ENCODE measurements around the gene PCDHGB2.
"Not testable (repeated sequence)": the region's sequence is repeated elsewhere in the genome, so short reads cannot be mapped to it uniquely, and the experiment has no call there.

Gene PCDHGB2

DNA sequence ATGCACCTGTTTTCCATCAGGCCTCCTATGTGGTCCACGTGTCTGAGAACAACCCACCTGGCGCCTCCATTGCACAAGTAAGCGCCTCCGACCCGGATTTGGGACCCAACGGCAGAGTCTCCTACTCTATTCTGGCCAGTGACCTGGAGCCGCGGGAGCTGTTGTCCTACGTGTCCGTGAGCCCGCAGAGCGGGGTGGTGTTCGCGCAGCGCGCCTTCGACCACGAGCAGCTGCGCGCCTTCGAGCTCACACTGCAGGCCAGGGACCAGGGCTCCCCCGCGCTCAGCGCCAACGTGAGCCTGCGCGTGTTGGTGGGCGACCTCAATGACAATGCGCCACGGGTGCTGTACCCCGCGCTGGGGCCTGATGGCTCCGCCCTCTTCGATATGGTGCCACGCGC, 8.2 kb upstream of the PCDHGB2 start:
- no peak for DNase-seq

DNA sequence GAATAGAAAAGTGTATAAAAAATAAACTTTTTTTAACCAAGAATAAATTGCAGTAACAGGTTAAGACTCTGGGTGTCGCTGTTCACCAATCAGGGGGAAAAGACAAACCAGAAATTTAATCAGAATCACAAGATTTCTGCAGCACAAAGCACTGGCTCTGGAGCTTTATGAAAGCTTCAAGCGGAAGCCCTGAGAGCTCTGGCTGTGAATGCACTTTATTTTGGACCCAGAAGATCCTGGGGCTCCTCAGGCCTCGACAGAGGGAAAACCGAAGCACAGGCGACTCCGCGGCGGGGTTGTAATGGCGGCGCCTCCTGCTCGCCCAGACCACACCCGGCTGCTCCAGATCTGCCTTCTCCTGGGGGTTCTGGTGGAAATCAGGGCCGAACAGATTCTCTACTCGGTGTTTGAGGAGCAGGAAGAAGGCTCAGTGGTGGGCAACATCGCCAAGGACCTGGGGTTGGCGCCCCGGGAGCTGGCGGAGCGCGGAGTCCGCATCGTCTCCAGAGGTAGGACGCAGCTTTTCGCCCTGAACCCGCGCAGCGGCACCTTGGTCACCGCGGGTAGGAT, 4.8 kb upstream of the PCDHGB2 start, which contains the start of gene PCDHGA4:
Gene PCDHGA4 (plus strand): TSS at position 122 of the 570 bp plus-strand sequence. CDS start 87 bp downstream, at position 209.
- no peak for DNase-seq

DNA sequence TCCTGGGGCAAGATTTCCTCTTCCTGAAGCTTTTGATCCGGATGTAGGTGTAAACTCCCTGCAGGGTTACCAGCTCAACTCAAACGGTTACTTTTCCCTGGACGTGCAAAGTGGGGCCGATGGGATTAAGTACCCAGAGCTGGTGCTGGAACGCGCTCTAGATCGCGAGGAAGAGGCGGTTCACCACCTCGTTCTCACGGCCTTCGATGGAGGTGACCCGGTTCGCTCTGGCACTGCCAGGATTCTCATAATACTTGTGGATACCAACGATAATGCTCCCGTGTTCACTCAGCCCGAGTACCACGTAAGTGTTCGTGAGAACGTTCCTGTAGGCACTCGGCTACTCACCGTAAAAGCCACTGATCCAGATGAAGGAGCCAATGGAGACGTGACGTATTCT, 4.2 kb upstream of the PCDHGB2 start:
- DNase-seq: no peak

DNA sequence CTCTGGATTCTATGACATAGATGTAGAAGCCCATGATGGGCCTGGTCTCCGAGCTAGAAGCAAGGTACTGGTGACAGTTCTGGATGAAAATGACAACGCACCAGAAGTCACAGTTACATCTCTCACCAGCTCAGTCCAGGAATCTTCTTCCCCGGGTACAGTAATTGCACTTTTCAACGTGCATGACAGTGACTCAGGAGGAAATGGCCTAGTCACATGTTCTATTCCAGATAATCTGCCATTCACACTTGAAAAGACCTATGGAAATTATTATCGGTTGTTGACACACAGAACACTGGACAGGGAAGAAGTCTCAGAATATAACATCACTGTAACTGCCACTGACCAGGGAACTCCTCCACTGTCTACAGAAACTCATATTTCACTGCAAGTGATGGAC, 3.7 kb upstream of the PCDHGB2 start:
- no peak for DNase-seq

DNA sequence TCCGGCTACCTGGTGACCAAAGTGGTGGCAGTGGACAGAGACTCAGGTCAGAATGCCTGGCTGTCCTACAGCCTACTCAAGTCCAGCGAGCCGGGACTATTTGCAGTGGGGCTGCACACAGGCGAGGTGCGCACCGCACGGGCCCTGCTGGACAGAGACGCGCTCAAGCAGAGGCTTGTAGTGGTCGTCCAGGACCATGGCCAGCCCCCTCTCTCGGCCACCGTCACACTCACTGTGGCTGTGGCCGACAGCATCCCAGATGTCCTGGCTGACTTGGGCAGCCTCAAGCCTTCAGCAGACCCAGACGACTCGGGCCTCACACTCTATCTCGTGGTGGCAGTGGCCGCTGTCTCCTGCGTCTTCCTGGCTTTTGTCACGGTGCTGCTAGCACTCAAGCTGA, 2.8 kb upstream of the PCDHGB2 start:
- DNase-seq: no peak

DNA sequence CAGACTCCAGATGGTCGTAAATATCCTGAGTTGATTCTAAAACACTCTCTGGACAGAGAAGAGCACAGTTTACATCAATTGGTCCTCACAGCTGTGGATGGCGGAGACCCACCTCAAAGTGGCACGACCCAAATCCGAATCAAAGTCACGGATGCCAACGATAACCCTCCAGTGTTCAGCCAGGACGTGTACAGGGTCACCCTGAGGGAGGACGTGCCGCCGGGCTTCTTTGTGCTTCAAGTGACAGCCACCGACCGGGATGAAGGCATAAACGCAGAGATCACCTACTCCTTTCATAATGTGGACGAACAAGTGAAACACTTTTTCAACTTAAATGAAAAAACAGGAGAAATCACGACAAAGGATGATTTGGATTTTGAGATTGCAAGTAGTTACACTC, 891 bp downstream of the PCDHGB2 start:
- no peak for DNase-seq

DNA sequence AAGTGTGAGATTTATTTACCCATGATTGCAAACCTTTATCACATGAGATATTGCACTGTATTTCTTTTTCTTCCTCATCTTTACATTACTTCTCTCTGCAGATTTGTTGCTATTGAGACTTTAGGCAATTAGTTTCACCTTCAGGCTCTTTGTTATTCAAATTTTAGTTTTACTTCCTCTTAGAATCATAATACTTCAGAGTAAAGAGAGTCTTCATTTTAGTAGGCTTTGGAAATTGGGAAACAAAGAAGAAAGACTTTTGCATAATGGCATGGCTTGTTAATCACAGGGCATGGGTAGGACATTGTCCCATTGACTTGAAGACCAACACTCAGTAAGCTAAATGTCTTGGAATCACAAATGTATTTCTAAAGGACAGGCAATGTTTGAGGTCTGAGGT, 2.9 kb downstream of the PCDHGB2 start:
- DNase-seq: no peak

DNA sequence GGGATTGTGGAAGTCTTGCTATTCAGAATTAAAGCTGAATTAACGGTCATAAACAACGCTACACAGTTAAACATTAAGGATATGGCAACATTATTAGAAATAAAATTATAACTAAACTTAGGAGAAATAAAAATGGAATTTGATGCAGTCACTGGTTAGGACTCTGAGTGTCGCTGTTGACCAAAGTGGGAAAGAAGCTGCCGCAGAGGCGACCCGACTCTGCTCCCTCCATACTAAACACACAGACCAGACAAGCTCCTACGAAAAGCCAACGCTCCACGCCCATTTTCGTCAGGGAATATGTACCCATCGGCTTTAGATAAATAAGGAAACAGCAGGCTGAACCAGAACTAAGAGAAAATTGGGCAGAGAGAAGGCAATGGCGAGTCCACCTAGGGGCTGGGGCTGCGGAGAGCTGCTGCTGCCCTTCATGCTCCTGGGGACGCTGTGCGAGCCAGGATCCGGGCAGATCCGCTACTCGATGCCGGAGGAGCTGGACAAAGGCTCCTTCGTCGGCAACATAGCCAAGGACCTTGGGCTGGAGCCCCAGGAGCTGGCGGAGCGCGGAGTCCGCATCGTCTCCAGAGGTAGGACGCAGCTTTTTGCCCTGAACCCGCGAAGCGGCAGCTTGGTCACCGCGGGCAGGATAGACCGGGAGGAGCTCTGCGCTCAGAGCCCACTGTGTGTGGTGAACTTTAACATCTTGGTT, 4.3 kb downstream of the PCDHGB2 start, which contains the start of gene PCDHGA5:
Gene PCDHGA5 (plus strand): TSS at position 211 of the 709 bp plus-strand sequence. CDS start 169 bp downstream, at position 380.
- no peak for DNase-seq

DNA sequence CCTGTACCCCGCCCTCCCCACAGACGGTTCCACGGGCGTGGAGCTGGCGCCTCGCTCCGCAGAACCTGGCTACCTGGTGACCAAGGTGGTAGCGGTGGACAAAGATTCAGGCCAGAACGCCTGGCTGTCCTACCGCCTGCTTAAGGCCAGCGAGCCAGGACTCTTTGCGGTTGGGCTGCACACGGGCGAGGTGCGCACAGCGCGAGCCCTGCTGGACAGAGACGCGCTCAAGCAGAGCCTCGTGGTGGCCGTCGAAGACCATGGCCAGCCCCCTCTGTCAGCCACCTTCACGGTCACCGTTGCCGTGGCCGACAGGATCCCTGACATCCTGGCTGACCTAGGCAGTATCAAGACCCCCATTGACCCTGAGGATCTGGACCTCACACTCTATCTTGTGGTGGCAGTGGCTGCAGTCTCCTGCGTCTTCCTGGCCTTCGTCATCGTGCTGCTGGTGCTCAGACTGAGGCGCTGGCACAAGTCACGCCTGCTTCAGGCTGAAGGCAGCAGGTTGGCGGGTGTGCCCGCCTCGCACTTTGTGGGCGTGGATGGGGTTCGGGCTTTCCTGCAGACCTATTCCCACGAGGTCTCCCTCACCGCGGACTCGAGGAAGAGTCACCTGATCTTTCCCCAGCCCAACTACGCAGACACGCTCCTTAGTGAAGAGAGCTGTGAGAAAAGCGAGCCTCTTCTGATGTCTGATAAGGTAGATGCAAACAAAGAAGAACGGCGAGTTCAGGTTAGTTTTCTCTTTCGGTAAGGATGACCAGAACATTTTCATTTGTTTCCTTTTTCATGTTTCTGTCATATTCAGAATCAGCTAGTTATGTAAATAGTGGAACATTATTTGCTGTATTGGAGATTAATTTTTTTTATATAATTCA, 6.5 kb downstream of the PCDHGB2 start:
- no peak for DNase-seq

DNA sequence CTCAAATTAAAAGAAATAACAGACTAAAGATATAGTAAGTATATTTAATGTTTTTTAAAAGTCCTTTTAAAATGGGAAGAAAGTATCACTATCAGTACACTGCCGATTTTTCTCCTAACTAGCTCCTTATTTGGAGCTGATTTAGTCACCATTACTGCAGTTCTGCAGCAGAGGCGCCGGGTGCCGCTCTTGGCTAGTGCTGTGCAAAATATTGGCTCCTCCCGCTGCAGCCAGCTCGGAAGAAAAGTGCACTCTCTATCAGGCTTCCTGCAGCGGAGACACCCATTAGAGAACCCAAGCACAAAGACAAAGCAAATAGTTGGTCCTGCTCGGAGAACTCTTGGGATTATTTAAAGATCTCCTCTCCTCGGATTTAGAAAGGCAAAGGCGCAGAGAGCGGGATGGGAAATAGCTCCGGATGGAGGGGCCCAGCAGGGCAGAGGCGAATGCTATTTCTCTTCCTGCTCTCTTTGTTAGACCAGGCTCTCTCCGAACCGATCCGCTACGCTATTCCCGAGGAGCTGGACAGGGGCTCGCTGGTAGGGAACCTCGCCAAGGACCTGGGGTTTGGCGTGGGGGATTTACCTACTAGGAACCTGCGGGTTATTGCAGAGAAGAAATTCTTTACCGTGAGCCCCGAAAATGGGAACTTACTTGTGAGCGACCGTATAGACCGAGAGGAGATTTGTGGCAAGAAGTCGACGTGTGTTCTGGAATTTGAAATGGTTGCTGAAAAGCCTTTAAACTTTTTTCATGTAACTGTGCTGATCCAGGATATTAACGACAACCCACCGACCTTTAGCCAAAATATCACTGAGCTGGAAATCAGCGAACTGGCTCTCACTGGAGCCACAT, 10.4 kb downstream of the PCDHGB2 start, which contains the start of gene PCDHGB3:
Gene PCDHGB3 (plus strand): TSS at position 249 of the 855 bp plus-strand sequence. CDS start 153 bp downstream, at position 402.
- no peak for DNase-seq

DNA sequence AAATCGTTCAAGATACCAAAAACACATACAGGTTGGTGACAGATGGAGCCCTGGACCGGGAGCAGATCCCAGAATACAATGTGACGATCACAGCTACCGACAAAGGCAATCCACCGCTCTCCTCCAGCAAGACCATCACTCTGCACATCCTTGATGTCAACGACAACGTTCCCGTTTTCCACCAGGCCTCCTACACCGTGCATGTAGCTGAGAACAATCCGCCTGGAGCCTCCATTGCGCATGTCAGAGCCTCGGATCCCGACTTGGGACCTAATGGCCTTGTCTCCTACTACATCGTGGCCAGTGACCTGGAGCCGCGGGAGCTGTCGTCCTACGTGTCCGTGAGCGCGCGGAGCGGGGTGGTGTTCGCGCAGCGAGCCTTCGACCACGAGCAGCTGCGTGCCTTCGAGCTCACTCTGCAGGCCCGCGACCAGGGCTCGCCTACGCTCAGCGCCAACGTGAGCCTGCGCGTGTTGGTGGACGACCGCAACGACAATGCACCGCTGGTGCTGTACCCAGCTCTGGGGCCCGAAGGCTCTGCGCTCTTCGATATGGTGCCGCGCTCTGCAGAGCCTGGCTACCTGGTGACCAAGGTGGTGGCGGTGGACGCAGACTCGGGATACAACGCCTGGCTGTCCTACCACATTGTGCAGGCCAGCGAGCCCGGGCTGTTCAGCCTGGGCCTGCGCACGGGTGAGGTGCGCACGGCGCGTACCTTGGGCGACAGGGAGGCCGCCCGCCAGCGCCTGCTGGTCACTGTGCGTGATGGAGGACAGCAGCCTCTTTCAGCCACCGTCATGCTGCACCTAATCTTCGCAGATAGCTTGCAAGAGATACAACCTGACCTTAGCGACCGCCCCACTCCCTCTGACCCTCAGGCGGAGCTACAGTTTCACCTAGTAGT, 12.0 kb downstream of the PCDHGB2 start:
- DNase-seq: no peak

DNA sequence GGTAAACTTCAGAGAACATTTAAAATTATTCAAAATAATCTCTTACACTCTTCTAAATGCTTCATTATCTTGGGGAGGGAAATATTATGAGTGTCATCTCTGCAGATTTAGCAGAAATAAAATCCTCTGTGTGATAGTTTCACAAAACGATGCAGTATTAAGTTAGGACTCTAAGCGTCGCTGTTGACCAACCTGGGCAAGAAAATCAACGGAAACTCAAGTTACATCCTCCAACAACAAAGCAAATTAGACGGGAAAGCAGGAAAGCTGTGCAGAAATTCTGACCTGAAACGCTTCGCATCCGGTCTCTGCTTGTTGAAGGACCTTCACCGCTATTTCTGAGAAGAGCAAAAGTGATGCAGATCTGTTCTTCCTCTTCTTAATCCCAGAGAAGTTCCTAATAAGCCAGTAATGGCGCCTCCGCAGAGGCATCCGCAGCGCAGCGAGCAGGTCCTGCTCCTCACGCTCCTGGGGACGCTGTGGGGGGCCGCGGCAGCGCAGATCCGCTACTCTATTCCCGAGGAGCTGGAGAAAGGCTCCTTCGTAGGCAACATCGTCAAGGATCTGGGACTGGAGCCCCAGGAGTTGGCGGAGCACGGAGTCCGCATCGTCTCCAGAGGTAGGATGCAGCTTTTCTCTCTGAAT, 14.0 kb downstream of the PCDHGB2 start, which contains the start of gene PCDHGA6:
Gene PCDHGA6 (plus strand): TSS at position 219 of the 645 bp plus-strand sequence. CDS start 193 bp downstream, at position 412.
- DNase-seq: no peak

DNA sequence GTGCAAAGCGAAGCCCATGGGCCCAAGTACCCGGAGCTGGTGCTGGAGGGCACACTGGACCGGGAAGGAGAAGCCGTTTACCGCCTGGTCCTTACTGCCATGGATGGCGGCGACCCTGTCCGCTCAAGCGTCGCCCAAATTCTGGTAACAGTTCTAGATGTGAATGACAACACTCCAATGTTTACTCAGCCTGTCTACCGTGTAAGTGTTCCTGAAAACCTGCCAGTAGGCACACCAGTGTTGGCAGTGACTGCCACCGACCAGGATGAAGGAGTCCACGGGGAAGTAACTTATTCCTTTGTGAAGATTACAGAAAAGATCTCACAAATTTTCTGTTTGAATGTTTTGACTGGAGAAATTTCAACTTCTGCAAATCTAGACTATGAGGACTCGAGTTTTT, 14.8 kb downstream of the PCDHGB2 start:
- DNase-seq: no peak

DNA sequence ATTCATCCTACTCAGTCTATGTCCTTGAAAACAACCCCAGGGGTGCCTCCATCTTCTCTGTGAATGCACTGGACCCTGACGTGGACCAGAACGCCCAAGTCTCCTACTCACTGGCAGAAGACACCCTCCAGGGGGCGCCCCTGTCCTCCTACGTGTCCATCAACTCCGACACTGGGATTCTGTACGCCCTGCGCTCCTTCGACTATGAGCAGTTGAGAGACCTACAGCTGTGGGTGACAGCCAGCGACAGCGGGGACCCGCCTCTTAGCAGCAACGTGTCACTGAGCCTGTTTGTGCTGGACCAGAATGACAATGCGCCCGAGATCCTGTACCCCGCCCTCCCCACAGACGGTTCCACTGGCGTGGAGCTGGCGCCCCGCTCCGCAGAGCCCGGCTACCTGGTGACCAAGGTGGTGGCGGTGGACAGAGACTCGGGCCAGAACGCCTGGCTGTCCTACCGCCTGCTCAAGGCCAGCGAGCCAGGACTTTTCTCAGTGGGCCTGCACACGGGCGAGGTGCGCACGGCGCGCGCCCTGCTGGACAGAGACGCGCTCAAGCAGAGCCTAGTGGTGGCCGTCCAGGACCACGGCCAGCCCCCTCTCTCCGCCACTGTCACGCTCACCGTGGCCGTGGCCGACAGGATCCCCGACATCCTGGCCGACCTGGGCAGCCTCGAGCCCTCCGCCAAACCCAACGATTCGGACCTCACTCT, 15.8 kb downstream of the PCDHGB2 start:
- DNase-seq: not testable (repeated sequence)

DNA sequence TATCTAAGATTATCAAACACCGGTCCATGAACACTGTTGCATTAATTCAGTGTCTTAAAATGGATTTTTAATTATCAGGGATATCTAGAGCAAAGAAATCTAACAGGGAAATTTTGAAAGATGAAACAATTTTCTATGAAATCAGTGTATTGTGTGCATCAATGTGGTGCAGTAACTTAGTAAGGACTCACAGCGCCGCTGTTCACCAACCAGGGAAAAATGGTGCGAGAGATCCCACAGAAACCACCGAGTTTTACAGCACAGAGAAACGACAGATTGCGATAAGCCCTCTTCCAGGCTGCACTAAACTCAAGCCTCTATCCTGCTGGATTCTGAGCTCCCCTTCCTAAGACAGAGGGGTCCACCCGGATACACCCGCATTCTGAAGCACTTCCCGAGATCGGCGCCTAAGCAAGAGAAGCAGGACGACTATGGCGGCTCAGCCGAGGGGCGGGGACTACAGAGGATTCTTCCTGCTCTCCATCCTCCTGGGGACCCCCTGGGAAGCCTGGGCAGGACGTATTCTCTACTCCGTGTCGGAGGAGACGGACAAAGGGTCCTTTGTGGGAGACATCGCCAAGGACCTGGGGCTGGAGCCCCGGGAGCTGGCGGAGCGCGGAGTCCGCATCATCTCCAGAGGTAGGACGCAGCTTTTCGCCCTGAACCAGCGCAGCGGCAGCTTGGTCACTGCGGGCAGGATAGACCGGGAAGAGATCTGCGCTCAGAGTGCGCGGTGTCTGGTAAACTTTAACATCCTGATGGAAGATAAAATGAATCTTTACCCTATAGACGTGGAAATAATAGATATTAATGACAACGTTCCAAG, 22.9 kb downstream of the PCDHGB2 start, which contains the start of gene PCDHGA7:
Gene PCDHGA7 (plus strand): TSS at position 274 of the 826 bp plus-strand sequence. CDS start 158 bp downstream, at position 432.
- no peak for DNase-seq

DNA sequence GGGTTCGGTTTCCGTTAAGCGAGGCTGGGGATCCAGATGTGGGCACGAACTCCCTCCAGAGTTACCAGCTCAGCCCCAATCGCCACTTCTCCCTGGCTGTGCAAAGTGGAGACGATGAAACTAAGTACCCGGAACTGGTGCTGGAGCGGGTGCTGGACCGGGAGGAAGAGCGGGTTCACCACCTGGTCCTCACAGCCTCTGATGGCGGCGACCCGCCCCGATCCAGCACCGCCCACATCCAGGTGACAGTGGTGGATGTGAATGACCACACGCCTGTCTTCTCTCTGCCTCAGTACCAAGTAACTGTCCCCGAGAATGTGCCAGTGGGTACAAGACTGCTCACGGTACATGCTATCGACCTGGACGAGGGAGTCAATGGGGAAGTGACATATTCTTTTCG, 23.6 kb downstream of the PCDHGB2 start:
- no peak for DNase-seq

DNA sequence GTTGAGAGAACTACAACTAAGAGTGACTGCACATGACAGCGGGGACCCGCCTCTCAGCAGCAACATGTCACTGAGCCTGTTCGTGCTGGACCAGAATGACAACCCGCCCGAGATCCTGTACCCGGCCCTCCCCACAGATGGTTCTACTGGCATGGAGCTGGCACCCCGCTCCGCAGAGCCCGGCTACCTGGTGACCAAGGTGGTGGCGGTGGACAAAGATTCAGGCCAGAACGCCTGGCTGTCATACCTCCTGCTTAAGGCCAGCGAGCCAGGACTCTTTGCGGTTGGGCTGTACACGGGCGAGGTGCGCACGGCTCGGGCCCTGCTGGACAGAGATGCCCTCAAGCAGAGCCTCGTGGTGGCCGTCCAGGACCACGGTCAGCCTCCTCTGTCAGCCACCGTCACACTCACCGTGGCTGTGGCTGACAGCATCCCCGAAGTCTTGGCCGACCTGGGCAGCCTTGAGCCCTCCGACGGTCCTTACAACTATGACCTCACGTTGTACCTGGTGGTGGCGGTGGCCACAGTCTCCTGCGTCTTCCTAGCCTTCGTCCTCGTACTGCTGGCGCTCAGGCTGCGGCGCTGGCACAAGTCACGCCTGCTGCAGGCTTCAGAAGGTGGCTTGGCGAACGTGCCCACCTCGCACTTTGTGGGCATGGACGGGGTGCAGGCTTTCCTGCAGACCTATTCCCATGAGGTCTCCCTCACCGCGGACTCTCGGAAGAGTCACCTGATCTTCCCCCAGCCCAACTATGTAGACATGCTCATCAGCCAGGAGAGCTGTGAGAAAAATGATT, 24.9 kb downstream of the PCDHGB2 start:
- DNase-seq: no peak

All from effector CD8-positive, alpha-beta T cell (primary cell).